ENCODE data around the gene SEPTIN6.
"Not testable (repeated sequence)": the region's sequence is repeated elsewhere in the genome, so short reads cannot be mapped to it uniquely, and the experiment has no call there.

The SEPTIN6 gene

DNA sequence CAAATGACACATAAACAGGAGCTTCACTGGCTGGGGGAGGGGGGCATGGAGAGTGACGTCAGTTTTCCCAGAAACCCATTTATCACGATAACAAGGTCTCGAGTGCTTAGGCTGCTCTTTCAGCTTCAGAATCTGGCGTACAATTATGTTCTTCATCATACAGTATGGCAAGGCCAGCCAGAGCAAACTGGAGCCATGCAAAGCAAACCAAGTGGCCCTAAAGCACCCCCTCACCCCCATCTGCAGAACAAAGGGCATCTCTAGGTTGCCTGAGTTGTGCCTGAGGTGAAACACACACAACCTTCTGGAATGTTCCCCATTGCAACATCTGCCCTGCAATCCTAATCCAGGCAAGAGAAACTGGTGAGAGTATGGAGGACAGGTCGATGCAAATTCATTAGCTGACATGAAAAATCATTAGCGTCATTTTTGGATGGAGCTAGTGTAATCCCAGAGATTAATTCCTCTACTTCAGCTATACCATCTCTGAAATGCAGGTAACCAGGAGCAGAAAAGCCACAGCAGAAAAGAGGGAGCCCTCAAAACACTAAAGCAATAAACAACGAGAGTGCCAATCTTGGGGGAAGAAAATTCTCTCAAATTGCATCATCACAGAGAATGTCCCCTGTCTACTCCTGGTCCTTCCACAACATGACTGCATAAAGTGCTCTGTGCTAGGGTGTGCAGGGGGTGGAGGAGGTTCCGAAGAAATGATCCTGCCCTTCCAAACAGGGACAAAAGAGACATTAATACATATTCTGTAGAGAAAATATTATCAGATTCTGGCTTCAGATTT lies 1.8 kb downstream of the SEPTIN6 start:
- peak in 1 of 2 donors; percentile 60 for DNase-seq

DNA sequence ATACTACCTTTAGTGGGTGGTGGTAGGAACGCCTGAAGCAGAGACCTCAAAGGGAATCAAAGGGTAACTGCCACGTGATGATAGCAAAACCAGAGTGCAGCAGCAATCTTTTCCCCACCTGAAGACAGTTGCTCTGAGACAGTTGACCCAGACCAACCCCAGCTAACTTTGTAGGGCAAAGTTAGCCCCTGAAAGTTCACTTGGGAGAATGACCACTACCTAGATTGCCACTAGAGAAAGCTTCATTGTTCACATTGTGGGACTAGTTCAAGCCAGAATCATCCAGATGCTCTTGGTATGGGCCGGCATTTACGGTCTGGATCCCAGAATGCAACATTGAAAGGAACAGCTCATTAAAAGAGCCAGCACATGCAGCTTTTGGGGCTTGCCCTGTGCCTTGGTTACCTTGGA lies 4.1 kb downstream of the SEPTIN6 start:
- no peak for DNase-seq

GRCh38 chrX:119687661-119688413 lies 5.1 kb downstream of the SEPTIN6 start:
- DNase-seq, result no peak

DNA sequence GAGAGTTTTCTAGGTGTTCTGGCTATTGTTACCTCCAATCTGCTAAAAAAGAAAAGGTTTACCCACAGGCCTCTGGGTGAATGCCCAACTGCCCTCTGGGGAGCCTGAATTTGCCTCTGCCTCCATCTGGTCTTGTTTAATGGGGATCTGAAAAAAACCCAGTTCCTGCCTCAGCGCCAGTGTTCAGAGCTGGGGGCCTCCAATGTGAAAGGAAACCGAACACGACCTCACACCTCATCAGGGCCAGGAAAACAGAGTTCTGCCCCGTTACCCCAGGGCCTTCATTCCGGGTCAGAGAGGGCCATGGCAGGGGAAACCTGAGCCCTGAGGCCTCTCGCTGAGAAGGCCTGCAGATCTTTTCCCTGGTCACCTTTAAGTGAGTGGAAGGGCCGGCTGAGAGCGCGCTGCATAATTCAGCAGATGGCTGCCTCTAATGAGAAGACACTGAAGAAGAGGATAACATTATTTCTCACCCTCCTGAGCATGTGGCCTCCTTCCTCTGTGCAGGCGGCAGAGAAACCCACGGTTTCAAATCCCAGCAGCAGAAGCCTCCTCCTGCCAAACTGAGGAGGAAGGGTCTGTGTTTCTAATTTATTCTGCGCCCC lies 6.8 kb downstream of the SEPTIN6 start:
- DNase-seq, result no peak

GRCh38 chrX:119685225-119686066 lies 7.5 kb downstream of the SEPTIN6 start:
- no peak for DNase-seq

- DNase-seq, result no peak
These were observed 8.1 kb downstream of the SEPTIN6 start for GRCh38 chrX:119684916-119685224.

DNA sequence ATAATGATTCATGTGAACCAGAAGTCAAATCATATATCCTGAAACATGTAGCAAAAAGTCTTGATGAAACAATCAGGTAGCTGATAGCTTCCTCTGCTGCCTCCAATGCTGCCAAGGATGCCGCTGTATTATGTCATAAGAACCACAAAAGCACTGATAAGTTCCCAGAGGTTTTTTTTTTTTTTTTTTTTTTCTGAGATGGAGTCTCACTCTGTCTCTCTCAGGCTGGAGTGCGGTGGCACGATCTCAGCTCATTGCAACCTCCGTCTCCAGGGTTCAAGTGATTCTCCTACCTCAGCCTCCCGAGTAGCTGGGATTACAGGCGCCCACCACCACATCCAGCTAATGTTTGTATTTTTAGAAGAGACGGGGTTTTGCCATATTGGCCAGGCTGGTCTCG lies 8.7 kb downstream of the SEPTIN6 start:
- DNase-seq, result not testable (repeated sequence)

DNA sequence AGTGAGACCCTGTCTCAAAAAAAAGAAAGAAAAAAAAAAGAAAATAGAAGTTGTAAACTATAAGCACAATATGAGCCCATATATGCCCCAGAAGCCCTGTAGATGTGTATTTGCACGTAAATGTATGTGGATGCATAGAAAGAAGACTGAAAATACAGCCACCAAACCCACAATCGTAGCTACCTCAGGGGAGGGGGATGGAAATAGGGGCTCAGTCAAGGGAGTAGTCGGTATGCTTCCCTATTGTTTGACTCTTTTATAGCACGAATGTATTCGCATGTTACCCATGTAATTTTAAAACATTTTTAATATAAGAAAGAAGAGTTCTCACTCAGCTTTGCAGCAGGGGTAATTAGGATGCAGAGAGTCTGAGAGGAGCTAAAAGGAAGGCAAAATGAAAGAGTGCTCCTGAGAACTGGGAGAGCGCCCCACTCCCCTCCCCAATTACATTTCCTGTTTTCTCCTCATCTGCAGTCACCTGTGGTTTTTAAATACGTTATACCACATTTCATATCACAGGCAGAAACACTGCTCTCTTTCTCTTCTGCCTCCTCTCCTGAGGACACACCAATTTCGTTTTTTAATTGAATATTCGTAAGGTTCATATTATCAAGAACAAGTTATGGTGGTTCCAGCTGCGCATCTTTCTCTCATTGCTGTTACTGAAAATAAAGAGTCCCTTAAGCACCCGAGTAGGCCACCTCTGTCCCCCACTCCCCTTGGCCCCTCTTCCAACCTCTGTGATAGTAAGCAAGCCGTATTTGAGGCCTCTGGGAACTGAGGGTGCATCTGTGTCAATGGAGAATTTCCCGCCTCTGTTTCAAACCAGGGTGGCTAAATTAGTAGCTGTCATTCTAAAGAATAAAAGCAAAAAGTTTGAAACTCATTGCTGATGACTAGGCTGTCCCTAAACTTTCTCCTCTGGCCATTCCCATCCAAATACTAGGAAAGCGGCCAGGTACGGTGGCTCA lies 10.7 kb downstream of the SEPTIN6 start:
- no peak for DNase-seq

DNA sequence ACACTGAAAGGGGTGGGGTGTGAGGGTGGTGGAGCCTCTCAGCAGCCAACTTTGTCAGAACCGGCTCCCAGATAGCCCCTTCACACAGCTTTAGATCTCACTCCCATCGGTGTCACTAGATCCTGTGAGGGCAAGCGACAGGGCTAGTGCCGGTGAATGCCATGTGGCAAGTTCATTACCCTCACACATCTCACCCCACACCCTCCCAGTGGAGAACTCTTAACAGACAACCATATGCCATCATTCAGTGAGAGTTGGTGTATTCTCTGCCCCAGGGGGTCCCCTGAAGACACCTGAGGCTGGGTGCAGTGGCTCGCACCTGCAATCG lies 15.3 kb downstream of the SEPTIN6 start:
- DNase-seq, result no peak

DNA sequence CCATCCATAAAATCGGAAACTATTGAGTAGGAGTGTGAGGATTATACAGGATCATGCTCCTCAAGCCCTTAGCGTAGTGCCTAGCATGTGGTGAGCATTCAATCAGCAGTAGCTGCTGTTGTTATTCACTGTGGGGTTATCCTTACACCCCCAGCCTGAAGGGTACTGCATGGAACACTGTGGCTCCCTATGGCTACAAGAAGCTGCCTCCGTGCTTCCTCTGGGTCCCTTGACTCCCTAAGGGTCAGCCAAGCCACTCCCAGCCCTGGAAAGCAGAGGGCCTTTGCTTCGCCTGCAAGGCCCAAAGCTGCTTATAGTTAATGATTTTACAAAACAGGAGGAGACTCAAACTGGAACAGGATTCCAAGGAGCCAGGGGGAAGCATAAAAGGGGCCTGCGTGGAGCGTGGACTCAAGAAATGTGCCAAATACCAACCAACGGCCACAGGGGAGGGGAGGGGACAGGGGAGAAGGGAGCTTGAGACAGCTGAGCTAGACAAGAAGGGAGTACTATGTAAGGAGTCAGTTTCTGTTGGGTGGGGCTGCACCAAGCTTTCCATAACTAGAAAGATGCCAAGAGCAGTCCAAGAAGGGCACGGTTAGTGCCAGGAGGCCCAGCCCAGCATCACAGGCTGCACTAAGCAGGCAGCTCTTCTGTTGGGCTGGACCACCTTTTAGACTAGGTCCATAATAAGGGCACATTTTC lies 15.9 kb downstream of the SEPTIN6 start:
- no peak for DNase-seq

- DNase-seq, result no peak
These were observed 19.6 kb downstream of the SEPTIN6 start for GRCh38 chrX:119673336-119673735.

DNA sequence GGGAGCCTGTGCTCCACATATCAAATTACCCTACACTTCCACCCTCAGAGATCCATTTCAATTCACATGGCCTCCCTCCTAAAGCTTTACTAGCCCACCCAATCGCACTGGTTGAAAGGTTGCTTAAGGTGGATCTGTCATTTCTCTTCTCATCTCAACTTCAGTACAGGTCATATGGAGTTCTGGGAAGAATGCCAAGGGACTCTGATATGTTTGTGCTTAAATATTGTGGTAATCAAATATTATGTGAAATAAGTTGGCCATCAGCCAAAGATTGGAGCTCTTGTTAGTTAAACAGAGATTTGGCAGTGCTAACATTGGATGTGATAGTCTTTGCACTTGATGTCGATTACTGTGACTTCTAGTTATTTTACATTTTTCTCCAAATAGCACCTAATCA lies 20.5 kb downstream of the SEPTIN6 start:
- no peak for DNase-seq

GRCh38 chrX:119669424-119670037 lies 23.4 kb downstream of the SEPTIN6 start:
- no peak for DNase-seq

DNA sequence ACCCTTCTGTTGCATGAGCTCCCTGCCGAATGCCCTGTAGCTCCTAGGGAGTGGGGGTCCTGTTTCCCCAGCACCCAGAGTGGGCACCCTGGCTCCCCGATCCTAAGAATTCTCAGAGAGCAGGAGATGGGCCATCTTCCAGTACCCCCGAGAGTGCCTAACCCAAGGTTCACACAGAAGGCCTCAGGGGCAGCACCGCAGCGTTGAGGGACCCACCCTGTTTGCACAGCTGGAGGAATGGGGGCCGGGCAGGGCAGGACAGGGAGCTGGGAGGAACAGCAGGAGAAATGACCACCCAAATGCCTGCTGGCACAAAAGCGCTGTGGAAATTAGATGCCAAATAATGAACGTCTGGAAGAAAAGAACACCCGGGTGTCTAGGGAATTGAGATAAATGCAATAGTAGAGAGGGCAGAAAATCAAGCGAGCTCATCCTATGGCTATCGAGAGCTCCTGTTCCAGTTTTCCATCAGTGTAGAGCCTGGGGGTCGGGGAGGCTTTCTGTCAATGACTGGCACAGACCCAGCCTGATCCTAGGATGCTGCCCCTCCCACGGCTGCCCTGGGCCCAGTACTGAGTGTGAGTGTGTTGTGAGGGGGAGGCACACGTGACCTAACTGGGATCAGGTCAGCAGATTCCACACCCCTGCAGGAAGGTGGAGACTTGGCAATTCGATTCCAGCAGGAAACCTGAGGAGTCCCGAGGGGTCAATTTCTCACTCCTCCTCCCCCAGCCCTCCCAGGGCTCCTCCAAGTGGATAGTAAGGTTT lies 25.7 kb downstream of the SEPTIN6 start:
- DNase-seq, result no peak

DNA sequence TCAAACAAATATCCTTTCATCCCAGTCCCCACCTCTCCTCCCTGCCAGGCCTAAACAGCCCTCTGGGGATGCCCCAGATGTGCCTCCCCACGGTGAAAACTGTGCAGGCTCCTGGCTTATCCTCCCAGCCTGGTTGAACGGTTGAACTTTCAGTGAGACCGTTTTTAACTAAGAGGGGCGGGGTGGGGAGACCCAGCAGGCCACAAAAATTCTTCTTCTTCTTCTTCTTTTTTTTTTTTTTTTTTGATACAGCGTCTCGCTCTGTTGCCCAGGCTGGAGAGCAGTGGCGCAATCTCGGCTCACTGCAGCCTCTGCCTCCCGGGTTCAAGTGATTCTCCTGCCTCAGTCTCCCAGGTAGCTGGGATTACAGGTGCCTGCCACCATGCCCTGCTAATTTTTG lies 28.1 kb downstream of the SEPTIN6 start:
- DNase-seq, result not testable (repeated sequence)

DNA sequence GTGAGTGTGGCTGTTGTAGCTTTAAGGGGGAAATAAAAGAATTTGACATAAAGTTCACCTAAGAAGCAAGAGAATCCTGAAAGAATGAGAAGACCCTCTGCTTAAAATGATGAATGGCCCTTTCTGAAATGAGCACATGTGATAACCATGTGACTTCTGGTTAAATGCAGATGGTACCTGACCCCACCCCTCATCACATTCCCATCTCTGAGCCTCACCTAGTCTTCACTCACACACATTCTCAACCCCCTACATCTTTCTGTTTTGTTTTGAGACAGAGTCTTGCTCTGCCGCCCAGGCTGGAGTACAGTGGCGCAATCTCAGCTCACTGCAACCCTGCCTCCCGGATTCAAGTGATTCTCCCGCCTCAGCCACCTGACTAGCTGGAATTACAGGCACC lies 31.5 kb downstream of the SEPTIN6 start:
- no peak for DNase-seq

GRCh38 chrX:119659522-119659921 lies 33.4 kb downstream of the SEPTIN6 start:
- no peak for DNase-seq

DNA sequence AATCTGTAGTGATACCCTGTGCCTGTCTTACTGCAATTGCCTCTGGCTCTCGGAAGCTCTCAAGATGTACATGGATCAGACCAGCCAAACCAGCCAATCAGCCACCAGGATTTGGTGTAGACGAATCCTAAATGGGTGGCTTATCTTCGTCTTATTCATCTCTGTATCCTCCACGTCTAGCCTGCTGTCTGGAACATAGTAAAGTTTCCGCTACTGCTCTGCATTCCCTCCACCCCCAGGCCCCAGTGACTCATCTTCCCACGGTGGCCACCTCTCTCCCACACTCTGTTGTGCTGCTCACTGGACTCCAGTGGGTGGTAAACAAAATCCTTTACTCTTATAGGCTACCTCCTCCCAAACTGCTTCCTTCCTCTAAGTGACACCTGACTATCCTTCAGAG lies 37.8 kb downstream of the SEPTIN6 start:
- DNase-seq, result peak; percentile 57 to 58

DNA sequence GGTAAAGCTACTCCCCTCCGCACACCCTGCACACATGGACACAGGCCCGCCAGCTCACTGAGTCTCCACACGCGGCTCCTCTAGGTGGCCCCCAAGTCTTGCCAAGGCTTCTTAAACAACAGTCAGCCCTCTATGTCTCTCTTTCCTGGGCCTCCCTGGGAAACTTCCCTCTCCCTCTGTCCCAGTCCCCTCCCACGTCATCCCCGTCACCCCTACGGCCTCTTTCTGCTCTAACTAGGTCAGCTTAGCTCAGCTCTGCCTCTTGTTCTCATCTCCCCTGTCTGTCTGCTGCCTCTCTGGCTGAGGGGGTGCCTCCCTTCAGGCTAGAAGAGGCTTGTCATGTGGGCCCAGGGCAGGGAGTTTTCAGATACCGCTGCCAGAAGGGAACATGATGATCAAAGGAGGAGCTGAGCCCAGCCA lies 38.8 kb downstream of the SEPTIN6 start:
- DNase-seq, result no peak

GRCh38 chrX:119648421-119648775 lies 44.6 kb downstream of the SEPTIN6 start:
- DNase-seq, result no peak

Data from stimulated activated CD4-positive, alpha-beta T cell treated with anti-CD3 and anti-CD28 coated beads, Interleukin-2, amount 100 ng/mL, for 48 hours (primary cell).